HTR-8/SVneo (cell line): Measurements from ENCODE around the gene DCDC2.
"Not testable (repeated sequence)": the region's sequence is repeated elsewhere in the genome, so short reads cannot be mapped to it uniquely, and the experiment has no call there.

Experiments
- DNase-seq: peaks from one replicate; pipeline ENCODE4 v3.0.0; 2011; ENCODE audit warnings: low spot score, mixed read lengths; ENCODE audit not compliant: insufficient read length
- FAIRE-seq: peaks from 2 replicates; lab custom pipeline; 2011; peaks lifted over from hg19 to GRCh38; lab: Jason Lieb, UNC

The DCDC2 gene

DNA sequence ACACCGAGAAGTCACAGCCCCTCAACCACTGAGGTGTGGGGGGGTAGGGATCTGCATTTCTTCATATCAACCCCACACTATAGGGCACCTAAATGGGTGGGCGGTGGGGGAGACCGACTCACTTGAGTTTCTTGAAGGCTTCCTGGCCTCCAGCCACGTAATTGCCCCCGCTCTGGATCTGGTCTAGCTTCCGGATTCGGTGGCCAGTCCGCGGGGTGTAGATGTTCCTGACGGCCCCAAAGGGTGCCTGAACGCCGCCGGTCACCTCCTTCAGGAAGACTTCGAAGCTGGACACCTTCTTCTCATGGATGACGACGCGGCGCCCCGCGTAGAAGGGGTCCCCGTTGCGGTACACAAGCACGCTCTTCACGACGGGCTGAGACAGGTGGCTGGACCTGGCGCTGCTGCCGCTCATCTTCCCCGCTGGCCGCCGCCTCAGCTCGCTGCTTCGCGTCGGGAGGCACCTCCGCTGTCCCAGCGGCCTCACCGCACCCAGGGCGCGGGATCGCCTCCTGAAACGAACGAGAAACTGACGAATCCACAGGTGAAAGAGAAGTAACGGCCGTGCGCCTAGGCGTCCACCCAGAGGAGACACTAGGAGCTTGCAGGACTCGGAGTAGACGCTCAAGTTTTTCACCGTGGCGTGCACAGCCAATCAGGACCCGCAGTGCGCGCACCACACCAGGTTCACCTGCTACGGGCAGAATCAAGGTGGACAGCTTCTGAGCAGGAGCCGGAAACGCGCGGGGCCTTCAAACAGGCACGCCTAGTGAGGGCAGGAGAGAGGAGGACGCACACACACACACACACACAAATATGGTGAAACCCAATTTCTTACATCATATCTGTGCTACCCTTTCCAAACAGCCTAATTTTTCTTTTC is at the start of gene DCDC2:
DCDC2 (minus strand) TSS at position 724 of the 883 bp plus-strand sequence; CDS start at position 415, 309 bp downstream.
- no peak for DNase-seq

DNA sequence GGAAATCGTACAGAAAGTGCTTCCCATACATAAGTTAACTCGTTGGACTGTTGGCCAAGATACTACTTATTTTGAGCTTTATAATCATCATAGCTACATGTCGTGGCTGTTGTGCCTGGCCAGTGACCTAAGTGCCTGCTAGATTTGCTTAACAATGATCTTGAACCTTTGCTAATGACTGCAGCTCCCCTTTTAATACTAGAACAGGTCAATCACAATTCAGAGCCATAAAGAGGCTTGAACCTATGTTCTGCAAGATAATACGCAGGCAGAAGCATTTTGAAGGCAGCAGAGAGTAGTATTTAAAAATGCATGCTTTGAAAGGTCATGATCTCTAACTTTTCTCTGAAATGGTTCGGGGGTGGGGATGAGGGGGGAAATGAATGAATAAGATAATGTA is 47.4 kb upstream of the DCDC2 start:
- FAIRE-seq (no peak), DNase-seq (no peak)

More for the DNA sequence above, at the start of gene DCDC2:
- FAIRE-seq, result no peak

DNA sequence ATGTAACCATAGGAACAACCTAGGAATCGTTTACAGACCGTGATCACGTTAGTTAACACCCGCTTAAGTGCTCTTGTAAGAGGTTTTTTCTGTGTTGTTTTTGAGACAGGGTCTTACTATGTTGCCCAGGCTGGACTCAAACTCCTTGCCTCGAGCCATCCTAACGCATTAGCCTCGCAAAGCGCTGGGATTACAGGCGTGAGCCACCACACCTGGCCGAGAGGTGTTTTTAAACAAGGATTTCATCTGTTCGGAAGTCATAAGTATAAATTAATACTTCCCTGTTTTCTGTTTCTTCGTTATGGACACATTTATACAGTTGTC is 45.6 kb upstream of the DCDC2 start:
- no peak for DNase-seq
- FAIRE-seq, result no peak

DNA sequence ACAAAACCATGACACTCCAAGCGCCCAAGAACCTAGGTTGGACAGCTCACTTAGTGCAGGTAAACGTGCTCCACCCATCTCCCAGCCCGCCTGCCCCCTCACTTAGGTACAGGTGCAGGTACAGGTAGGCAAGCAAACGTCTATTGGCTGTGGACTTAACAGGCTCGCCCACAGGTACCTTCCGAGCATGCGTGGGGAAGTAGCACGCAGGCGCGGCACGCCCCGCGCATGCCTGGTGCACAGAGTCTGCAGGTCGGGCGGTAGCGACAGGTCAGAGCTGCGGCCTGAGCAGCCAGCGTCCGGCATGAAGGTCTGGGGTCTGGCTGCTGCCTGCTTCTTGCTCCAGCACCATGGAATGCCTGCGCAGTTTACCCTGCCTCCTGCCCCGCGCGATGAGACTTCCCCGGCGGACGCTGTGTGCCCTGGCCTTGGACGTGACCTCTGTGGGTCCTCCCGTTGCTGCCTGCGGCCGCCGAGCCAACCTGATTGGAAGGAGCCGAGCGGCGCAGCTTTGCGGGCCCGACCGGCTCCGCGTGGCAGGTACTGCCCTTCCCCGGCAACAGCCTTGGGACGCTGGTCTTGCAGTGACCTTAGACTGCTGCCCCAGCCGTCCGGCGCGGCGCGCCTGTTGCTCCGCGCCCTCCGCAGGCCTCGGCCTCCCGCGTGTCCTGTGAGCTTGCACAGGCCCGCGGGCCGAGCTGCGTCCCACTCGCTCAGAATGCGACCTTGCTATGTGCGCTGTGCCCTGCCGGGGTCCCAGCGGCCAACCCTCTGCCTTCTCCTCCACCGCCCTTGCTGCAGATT is 45.0 kb upstream of the DCDC2 start, which contains the start of gene MRS2:
MRS2 (plus strand) TSS at position 240 of the 804 bp plus-strand sequence; CDS start at position 351, 111 bp downstream.
- peak; percentile 92 for DNase-seq
- FAIRE-seq, result peak; percentile 92

DNA sequence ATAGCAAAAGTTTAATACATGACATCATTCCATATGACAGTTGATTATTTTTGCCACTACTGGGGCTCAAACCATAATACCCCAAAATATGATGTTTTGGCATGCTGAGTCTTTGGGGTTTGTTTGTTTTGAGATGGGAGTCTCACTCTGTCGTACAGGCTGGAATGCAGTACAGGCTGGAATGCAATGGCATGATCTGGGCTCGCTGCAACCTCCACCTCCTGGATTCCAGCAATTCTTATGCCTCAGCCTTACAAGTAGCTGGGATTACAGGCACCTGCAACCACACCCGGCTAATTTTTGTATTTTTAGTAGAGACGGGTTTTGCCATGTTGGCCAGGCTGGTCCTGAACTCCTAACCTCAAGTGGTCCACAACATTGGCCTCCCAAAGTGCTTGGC is 43.6 kb upstream of the DCDC2 start:
- FAIRE-seq (no peak), DNase-seq (no peak)

- FAIRE-seq, DNase-seq: not testable (repeated sequence)
Observed at GRCh38 chr6:24400045-24401039, 42.5 kb upstream of the DCDC2 start.

DNA sequence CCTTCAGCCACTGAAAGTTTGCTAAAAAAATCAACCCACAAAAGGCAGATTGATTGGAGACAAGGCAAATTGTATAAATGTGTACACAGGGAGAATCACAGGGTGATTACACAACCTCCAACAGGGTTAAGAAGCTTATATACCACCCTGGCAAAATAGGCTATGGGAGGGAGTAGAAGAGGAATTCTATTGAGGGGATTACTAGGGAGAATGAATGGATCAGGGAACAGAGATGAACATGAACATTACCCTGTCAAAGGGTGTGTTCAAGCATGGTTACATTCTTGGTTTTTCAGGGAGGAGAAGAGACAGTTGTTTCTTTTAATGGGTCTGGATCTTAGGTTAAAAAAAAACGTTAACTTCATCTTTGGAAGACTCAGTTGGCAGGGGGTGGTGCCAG is 39.8 kb upstream of the DCDC2 start:
- DNase-seq (no peak), FAIRE-seq (no peak)

GRCh38 chr6:24396824-24397223 is 39.0 kb upstream of the DCDC2 start:
- no peak for FAIRE-seq

GRCh38 chr6:24394780-24395437 is 37.0 kb upstream of the DCDC2 start:
- FAIRE-seq (no peak), DNase-seq (peak; percentile 59)

More at GRCh38 chr6:24396824-24397223, 39.0 kb upstream of the DCDC2 start:
- DNase-seq, result no peak

DNA sequence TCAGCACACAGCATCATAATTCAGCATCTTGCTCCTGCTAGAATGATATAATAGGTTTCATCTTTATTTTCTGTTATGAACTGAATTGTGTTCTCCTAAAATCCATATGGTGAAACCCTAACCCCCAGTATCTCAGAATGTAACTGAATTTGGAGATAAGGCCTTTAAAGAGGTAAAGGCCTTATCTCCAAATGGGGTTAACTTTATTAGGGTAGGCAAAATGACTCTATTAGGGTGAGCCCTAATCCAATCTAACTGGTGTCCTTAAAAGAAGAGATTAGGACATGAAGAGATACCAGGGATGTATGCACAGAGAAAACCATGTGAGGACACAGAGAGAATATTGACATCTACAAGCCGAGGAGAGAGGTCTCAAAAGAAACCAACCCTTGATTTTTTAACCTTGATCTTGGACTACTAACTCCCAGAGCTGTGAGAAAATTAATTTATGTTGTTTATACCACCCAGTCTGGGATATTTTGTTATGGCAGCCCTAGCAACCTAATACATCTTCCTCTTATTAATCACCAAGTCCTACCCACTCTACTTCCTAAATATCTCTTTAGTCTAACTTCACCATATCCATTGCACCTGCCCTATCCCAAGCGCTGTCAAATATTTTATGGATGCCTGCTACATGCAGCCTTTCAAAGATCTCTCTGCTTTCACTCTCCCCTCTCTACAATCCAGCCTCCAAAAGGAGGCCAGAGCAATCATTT is 36.4 kb upstream of the DCDC2 start:
- no peak for FAIRE-seq

GRCh38 chr6:24391756-24392405 is 34.0 kb upstream of the DCDC2 start:
- DNase-seq, result no peak
- FAIRE-seq, result no peak

More for the DNA sequence above, 36.4 kb upstream of the DCDC2 start:
- no peak for DNase-seq

GRCh38 chr6:24391208-24391607 is 33.3 kb upstream of the DCDC2 start:
- DNase-seq, result no peak
- FAIRE-seq, result no peak

DNA sequence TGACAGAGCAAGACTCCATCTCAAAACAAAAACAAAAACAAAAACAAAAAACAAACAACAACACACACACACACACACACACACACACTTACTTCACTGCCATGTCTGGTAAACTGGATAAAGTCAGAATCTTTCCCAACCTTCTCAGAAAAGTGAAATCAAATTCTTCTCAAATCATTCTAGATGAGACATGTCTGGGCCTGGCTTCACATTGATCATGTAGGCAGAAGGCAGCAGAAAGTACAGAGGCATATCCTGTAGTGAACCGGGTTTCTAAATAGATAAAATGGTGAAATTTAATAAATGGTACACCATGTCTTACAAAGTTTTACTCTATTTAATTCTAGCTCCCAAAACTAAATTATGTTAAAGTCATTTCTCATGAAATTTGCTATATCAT is 30.0 kb upstream of the DCDC2 start:
- DNase-seq, result no peak
- no peak for FAIRE-seq

DNA sequence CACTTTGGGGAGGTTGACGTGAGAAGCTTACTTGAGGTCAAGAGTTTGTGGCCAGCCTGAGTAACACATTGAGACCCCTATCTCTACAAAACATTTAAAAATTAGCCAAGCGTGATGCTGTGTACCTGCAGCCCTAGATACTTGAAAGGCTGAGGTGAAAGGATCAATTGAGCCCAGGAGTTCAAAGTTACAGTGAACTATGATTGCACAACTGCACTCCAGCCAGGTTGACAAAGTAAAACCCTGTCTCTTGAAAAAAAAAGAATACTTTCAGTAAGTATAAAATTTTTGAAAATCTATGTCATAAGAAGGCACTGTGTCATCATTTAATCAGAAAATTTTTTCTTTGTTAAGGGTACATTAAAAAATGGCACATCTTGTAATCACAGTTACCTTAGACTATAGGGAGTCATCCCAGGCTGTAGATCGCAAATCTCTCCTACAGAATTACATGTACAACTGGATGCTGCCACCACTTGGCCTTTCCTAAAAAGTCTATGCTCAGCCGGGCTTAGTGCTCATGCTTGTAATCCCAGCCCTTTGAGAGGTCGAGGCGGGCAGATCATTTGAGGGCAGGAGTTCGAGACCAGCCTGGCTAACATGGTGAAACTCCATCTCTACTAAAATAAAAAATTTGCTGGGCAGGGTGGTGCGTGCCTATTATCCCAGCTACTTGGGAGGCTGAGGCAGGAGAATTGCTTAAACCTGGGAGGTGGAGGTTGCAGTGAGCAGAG is 27.8 kb upstream of the DCDC2 start:
- FAIRE-seq, result no peak
- peak; percentile 18 for DNase-seq

GRCh38 chr6:24384369-24385130 is 26.7 kb upstream of the DCDC2 start:
- not testable (repeated sequence) for FAIRE-seq, DNase-seq

DNA sequence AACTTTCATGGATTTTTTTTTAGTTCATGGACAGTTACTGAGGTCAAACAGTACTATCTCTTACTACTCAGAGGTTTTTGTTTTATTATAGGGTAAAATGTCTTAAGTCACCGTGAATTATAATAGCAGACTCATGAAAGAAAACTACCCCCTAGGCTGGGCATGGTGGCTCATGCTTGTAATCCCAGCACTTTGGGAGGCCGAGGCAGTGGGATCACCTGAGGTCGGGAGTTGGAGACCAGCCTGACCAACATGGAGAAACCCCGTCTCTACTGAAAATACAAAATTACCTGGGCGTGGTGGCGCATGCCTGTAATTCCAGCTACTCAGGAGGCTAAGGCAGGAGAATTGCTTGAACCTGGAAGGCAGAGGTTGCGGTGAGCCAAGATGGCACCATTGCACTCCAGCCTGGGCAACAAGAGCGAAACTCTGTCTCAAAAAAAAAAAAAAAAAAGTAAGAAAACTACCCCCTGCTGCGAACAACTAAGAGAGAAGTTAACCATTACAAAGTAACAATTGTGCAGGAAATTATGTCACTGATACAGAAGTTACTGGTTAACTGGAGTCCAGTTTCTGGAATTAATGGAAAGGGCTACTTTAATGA is 25.1 kb upstream of the DCDC2 start:
- not testable (repeated sequence) for DNase-seq, FAIRE-seq

DNA sequence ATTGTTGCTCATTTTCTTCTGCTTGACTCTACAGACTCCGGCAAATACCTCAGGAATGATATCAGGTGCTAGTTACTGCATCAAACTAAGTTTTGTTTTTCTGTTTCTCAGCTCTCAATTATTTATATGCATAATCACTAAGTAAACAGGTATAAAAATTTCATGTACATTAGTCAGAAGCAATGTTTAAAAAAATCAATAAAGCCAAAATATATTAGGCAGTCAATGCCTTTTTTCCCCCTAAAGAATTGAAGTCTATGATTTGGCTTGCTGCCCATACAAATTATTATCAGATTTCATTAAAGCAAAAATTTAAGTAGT is 24.3 kb upstream of the DCDC2 start:
- DNase-seq, result no peak
- FAIRE-seq, result no peak
